D721Med (cell line): ENCODE data around the gene PARPBP.

ENCODE experiments used
- DNase-seq: peaks from one replicate; pipeline ENCODE4 v3.0.0; 2011; ENCODE audit warnings: low spot score; ENCODE audit not compliant: insufficient read length
- FAIRE-seq: peaks from 2 replicates; lab custom pipeline; 2011; peaks lifted over from hg19 to GRCh38; lab: Jason Lieb, UNC
- CTCF ChIP-seq: IDR thresholded peaks from 2 replicates; pipeline ENCODE4 v1.5.1; 2012; ENCODE audit warnings: mild to moderate bottlenecking, control low read depth; ENCODE audit not compliant: insufficient read depth; ENCODE audit errors: missing control alignments

Gene PARPBP

GRCh38 chr12:102197789-102198188, 77.8 kb downstream of the PARPBP start, which contains the start of gene PMCH:
PMCH (minus strand) TSS chr12:102197833; CDS start chr12:102197770, 63 bp downstream.
- FAIRE-seq = no peak
- no peak for DNase-seq
- TF ChIP-seq CTCF = no peak

- no peak for TF ChIP-seq CTCF
- FAIRE-seq = no peak
- no peak for DNase-seq
Measured at GRCh38 chr12:102201436-102202061, 81.6 kb downstream of the PARPBP start.

- FAIRE-seq = no peak
- TF ChIP-seq CTCF = no peak
- no peak for DNase-seq
Measured at GRCh38 chr12:102202556-102202955, 82.6 kb downstream of the PARPBP start.

- FAIRE-seq (no peak), DNase-seq (no peak)
- TF ChIP-seq CTCF = no peak
Measured at GRCh38 chr12:102204025-102204424, 84.0 kb downstream of the PARPBP start.

GRCh38 chr12:102215992-102216691, 96.2 kb downstream of the PARPBP start:
- no peak for FAIRE-seq

GRCh38 chr12:102220736-102221135, 100.8 kb downstream of the PARPBP start:
- no peak for DNase-seq
- no peak for FAIRE-seq
- TF ChIP-seq CTCF = no peak

More at GRCh38 chr12:102215992-102216691, 96.2 kb downstream of the PARPBP start:
- no peak for TF ChIP-seq CTCF
- DNase-seq = no peak

- DNase-seq (no peak), FAIRE-seq (no peak)
- no peak for TF ChIP-seq CTCF
Measured at GRCh38 chr12:102227954-102228353, 108.0 kb downstream of the PARPBP start.
